ENCODE measurements around the gene FLOT1.

DNA sequence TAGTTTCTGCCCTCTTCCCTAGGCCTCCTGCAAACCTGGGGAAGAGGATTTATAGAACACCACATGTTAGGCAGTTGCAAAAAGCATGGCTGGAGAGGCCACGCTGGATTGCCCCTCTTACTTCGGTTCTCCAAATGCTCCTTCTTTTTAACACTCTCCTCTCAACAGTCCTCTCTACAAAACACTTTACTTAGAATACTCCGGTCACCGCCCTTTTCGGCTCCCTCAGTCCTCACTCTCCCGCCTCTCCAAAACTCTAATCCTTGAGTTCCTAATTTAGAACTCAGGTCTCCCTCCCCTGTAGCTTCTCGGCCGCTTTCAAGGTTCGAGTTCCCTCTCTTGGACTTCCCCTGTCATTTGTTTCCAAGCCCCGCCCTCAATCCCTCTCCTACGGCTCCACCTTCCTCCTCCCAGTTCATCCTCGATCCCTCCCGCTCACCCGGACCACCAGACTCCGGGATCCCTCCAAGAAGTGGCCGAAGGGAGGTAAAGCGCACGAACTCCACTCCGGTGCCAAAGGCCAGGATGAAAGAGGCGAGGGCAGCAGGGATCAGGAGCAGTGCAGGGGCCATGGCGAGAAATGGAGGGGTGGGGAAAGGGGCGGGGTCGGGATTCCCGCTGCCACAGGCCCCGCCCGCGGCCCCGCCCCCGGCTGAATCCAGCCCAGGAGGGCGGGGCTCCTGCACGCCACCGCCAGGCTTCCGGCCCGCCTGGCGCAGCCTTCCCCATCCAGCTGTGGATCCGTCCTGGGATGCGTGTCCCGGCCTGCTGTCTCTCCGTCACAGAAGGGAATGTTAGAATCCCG is 51.9 kb downstream of the FLOT1 start, which contains the start of gene NRM:
- TF ChIP-seq CTCF (conservative IDR thresholded peaks at IDR 0.05; ENCODE audit: low read length) (no peak), EZH2phosphoT487 (IDR thresholded peaks at IDR 0.05; ENCODE audit: borderline replicate concordance, low read depth, low read length) (no peak)
